Middle frontal gyrus (tissue), 1 donor: ENCODE data around the gene JAML.

Source experiments
- DNase-seq: peaks from one replicate; pipeline ENCODE4 v3.0.0-alpha.2; 2015; ENCODE audit warnings: low spot score; ENCODE audit errors: extremely low spot score

The JAML gene

GRCh38 chr11:118216621-118217481 is 8.0 kb downstream of the JAML start:
- no peak for DNase-seq

DNA sequence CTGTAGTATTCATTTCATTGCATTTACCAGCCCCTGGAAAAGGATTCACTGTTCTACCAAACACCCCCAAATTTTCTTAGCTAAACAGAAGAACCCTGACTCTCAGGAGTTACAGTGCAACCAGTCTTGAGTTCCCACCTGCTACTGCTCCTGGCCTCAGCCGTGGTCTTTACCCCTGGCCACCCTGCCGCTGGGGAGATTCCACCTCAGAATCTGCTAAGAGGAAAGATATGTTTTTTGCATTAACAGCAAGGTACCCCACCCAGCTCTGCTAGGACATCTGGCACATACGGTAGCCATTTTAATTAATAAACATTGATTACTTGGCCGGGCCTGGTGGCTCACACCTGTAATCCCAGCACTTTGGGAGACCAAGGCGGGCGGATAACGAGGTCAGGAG is 9.0 kb downstream of the JAML start:
- no peak for DNase-seq

DNA sequence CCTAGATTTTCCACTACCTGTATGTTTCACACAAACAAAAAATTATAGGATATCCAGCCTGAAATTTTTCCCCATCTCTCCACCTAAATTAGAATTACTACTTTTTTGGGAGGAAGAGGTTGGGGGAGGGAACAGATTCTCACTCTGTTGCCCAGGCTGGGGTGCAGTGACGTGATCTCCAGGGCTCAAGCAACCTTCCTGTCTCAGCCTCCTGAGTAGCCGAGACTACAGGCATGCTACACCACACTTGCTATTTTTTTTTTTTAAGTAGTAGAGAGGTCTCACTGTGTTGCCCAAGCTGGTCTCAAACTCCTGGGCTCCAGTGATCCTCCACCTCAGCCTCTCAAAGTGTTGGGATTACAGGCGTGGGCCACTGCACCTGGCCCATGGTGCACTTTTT is 9.5 kb downstream of the JAML start:
- DNase-seq, result no peak

DNA sequence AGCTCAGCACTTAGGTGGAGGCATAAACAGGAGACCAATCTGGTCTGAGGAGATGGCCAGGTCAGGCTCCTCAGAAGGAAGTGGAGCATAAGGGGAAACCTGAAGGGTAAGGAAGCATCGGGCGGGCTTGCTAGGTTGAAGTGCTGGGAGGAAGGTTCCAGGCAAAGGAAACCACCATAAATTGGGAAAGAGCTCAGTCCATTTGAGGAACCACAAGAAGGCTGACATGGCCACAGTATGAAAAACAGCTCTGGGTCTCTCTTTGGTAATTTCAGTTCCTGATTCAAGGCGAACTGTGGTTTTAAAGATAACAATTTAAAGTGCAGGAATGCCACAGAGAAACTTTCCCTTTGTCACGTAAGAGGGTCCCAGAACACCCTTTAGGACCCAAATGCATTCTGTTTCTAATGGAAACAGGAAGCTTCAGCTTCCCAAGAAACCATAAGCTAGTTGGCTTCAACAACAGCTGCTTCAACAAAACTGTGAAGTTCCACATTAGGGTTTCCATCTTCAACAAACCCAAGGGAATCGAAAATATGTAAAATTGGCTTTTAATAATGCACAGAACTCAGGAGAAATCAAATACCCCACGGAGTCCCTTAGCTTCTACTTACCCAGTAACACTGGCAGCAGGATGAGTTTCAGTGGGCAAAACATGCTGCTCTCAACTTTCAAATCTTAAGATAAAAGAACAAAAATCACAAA is 10.4 kb downstream of the JAML start:
- no peak for DNase-seq

GRCh38 chr11:118213781-118214180 is 11.0 kb downstream of the JAML start:
- DNase-seq, result no peak

- no peak for DNase-seq
Measured at GRCh38 chr11:118213201-118213600, 11.6 kb downstream of the JAML start.

DNA sequence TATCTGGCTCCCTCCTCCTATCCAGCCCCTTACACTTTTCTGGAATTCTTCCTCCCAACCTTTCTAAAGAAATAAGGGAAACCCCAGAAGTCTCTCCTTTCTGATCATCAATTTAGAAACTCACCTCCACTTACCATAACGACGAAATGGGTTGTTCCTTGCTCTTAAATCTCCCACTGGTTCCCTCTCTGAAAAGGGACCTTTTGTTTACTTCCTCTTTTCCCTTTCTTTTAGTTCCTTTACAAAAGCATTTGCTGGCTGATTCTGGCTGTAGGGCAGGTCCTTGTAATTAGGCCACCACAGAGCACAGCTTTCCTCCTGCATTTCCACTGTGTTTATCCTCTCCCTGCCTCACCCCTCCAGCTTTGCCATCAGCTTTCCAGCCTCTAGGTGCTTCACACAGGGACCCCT is 12.0 kb downstream of the JAML start:
- DNase-seq, result no peak

GRCh38 chr11:118212131-118212725 is 12.6 kb downstream of the JAML start:
- no peak for DNase-seq

DNA sequence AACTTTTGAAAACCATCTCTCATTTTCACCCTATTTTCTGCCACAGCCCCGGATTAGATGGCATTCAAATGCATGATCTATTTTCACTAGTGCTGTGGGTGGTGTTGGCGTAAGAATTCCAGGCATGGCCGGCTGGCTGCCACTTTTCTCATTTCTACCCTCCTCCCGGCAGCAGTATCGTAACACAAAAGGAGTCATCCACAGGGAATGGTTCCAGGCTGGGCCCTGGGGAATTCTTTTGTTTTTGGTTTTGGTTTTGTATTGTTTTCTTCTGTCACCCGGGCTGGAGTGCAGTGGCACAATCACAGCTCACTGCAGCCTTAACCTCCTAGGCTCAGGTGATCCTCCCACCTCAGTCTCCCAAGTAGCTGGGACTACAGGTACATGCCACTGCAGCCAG is 13.8 kb downstream of the JAML start:
- DNase-seq, result peak; percentile 30

DNA sequence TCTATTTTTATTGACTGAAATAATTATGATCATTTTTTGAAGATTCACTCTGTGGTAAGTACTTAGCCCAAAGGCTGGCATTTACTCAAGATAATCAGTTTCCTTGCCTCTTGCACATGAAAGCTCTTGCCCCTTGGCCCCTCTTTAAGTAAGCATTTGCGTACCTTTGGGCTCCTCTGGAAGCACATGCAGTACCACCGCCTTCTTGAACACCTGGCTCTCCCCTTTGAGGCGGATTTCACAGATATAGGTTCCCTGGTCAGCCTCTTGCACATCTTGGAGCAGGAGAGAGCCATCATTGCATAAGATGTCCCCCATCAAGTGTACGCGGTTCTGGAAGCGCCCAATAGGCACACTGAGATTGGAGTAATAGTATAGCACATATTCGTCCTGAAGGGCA is 14.5 kb downstream of the JAML start:
- no peak for DNase-seq

DNA sequence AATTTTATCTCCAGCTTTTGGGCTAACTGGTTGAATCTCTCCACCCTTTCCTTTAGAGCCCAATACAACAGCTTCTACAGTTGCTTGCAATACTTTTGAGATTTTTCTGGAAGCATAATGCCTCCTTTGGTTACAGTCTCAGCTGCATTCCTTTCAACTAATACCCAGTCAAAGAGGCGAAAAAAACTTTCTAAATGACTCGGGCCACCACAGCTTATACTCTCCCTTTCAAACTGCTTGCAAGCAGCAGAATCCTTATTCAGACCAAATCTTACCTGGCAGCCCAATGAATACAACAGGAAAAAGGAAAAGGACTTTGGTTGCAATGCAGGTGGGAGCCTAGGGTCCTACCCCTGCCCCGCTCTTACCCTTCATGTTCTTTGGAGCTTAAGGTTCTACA is 15.8 kb downstream of the JAML start:
- DNase-seq, result no peak

DNA sequence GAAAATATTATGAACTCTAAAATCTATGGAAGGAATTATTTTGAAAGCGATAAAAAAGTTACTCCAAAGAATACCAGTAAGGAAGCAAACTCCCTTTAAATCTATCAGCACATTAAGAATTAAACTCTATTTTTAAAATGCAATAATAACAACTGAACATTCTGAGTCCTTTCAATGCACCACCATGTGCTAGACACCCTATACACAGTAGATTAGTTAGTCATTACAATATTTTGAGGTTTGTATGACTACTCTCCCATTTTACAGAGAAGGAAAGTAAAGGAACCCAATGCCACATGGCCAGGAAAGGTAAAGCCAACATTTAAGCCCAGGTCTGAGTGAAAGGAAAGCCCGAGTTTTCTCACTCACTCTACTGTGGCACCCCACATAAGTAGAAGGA is 17.7 kb downstream of the JAML start:
- DNase-seq, result no peak

GRCh38 chr11:118206391-118207031 is 18.3 kb downstream of the JAML start:
- DNase-seq, result no peak

- no peak for DNase-seq
Measured at GRCh38 chr11:118205606-118206378, 19.0 kb downstream of the JAML start.

- no peak for DNase-seq
Measured at GRCh38 chr11:118202599-118203422, 22.0 kb downstream of the JAML start.

GRCh38 chr11:118201966-118202365 is 22.8 kb downstream of the JAML start:
- no peak for DNase-seq

DNA sequence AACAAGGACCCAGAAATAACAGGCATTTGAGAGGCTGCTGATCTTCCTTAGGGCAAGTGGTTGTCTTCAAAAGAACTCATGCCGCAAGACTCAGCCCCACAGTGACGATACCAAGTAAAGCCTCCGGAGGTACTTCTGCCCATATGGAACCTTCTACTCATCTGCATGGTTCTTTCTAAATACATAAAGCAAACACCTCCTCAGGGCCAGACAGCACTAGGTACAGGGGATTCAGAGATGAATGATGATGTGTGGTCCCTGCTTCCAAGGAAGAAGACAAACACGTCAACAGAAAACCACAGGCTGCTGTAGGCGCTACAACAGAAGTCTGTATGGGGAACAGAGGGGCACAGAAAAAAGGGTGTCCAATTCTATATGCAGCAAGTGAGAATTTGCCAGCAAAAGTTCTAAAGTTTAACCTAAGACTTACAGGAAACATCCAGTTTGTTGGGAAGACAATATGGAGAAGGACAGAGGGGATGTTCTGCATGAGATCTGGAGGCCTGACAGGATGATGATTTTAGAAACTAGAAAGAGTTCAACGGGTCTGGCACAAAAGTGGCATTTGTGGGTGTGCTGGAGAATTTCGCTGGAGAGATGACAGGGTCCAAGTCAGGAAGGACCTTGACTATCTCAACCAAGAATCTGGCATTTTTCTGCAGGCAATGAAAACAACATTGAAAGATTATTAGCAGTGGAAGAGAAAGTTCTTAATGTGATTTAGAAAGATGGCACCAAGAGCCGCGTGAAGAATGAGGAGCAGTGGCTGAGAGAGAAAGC is 23.7 kb downstream of the JAML start:
- DNase-seq, result no peak

GRCh38 chr11:118200497-118200896 is 24.3 kb downstream of the JAML start:
- no peak for DNase-seq

DNA sequence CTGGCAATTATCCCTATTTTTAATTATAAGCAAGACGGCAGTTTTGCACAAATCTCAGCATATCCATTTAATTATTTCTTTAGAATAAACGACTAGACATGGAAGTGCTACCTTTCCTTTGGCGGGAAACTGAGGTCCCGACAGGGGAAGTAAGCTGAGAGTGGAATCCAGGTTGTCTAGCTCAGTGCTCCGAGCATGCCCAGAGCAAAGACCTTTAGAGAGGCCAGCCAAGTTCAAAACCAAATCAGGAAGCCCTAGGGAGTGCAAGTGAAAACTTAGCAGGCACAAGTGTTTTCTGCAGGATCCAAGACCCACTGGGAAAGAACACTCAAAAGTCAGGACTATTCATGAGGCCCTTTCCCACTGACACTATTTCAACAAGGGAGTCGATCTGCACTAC is 25.7 kb downstream of the JAML start:
- DNase-seq, result no peak
